HG03378 (cell line): ENCODE results near the gene PRR14L.
"Not testable (repeated sequence)": the region's sequence is repeated elsewhere in the genome, so short reads cannot be mapped to it uniquely, and the experiment has no call there.

Experiments
- ATAC-seq: cut with Tn5 transposase; IDR thresholded peaks from one replicate; pipeline ENCODE4 v1.9.1; 2021; ENCODE audit warnings: mild to moderate bottlenecking, moderate library complexity; ENCODE audit not compliant: unreplicated experiment

The PRR14L gene

GRCh38 chr22:31742115-31742514 is 7.8 kb downstream of the PRR14L start:
- no peak for ATAC-seq

- not testable (repeated sequence) for ATAC-seq
Observed at GRCh38 chr22:31740314-31740713, 9.6 kb downstream of the PRR14L start.

- ATAC-seq: no peak
Observed at GRCh38 chr22:31739795-31740201, 10.1 kb downstream of the PRR14L start.

- ATAC-seq: no peak
Observed at GRCh38 chr22:31738566-31738965, 11.4 kb downstream of the PRR14L start.

- no peak for ATAC-seq
Observed at GRCh38 chr22:31737932-31738331, 12.0 kb downstream of the PRR14L start.

GRCh38 chr22:31736458-31736857 is 13.5 kb downstream of the PRR14L start:
- no peak for ATAC-seq

GRCh38 chr22:31734512-31734911 is 15.4 kb downstream of the PRR14L start:
- ATAC-seq: no peak

GRCh38 chr22:31733580-31734079 is 16.3 kb downstream of the PRR14L start:
- no peak for ATAC-seq

GRCh38 chr22:31732089-31732829 is 17.7 kb downstream of the PRR14L start:
- ATAC-seq: no peak

- no peak for ATAC-seq
Observed at GRCh38 chr22:31730344-31730711, 19.6 kb downstream of the PRR14L start.

GRCh38 chr22:31728857-31729256 is 21.1 kb downstream of the PRR14L start:
- no peak for ATAC-seq

GRCh38 chr22:31726692-31727091 is 23.2 kb downstream of the PRR14L start:
- ATAC-seq: no peak

GRCh38 chr22:31723723-31724122 is 26.2 kb downstream of the PRR14L start:
- no peak for ATAC-seq

- ATAC-seq: no peak
Observed at GRCh38 chr22:31719850-31720471, 30.0 kb downstream of the PRR14L start.

- no peak for ATAC-seq
Observed at GRCh38 chr22:31715147-31715778, 34.7 kb downstream of the PRR14L start.

- not testable (repeated sequence) for ATAC-seq
Observed at GRCh38 chr22:31711226-31711625, 38.7 kb downstream of the PRR14L start.

- no peak for ATAC-seq
Observed at GRCh38 chr22:31707519-31707918, 42.4 kb downstream of the PRR14L start.

GRCh38 chr22:31695423-31695822 is 54.5 kb downstream of the PRR14L start:
- no peak for ATAC-seq

GRCh38 chr22:31694046-31694445 is 55.9 kb downstream of the PRR14L start:
- ATAC-seq: not testable (repeated sequence)

GRCh38 chr22:31692186-31692886 is 57.6 kb downstream of the PRR14L start:
- no peak for ATAC-seq

GRCh38 chr22:31691408-31691807 is 58.5 kb downstream of the PRR14L start:
- ATAC-seq: no peak
